H9 (cell line): ENCODE data around the gene FAM163B. TPM values are rescaled to one million over a fixed set of nuclear protein-coding genes. Genes with fewer than 3 reads are reported as not detected.

Source experiments
- DNase-seq: peaks from one replicate; pipeline ENCODE4 v3.0.0-alpha.2; 2017
- H2AFZ ChIP-seq: one replicate; pipeline ENCODE4 v1.6.1; 2013; ENCODE audit warnings: mild to moderate bottlenecking, low read length, control low read depth, moderate library complexity
- H2AK5ac ChIP-seq: 2 replicates; pipeline ENCODE4 v1.6.1; 2013; ENCODE audit warnings: low read length, control low read depth, mixed read lengths; ENCODE audit not compliant: insufficient read length
- H2BK120ac ChIP-seq: one replicate; pipeline ENCODE4 v1.6.1; 2013; ENCODE audit warnings: low read depth, mild to moderate bottlenecking, low read length, control low read depth, inconsistent platforms; ENCODE audit not compliant: poor library complexity, severe bottlenecking
- H2BK12ac ChIP-seq: 2 replicates; pipeline ENCODE4 v1.6.1; 2013; ENCODE audit warnings: low read length, control low read depth, mixed read lengths, low read depth; ENCODE audit not compliant: insufficient read length
- H2BK15ac ChIP-seq: 2 replicates; pipeline ENCODE4 v1.6.1; 2013; ENCODE audit warnings: low read depth, low read length, control low read depth
- H2BK20ac ChIP-seq: one replicate; pipeline ENCODE4 v1.6.1; 2013; ENCODE audit warnings: low read depth, mild to moderate bottlenecking, low read length, control low read depth, inconsistent platforms; ENCODE audit not compliant: poor library complexity, severe bottlenecking
- H2BK5ac ChIP-seq: 2 replicates; pipeline ENCODE4 v1.6.1; 2013; ENCODE audit warnings: low read length, control low read depth, mixed read lengths; ENCODE audit not compliant: insufficient read length
- H3K14ac ChIP-seq: 2 replicates; pipeline ENCODE4 v1.6.1; 2013; ENCODE audit warnings: low read length, control low read depth; ENCODE audit not compliant: insufficient read depth
- H3K18ac ChIP-seq: 2 replicates; pipeline ENCODE4 v1.6.1; 2013; ENCODE audit warnings: low read depth, mild to moderate bottlenecking, mixed read lengths, low read length, control low read depth; ENCODE audit not compliant: insufficient read length
- H3K23ac ChIP-seq: 2 replicates; pipeline ENCODE4 v1.6.1; 2013; ENCODE audit warnings: low read length, control low read depth, mixed read lengths, low read depth; ENCODE audit not compliant: insufficient read length
- H3K23me2 ChIP-seq: 2 replicates; pipeline ENCODE4 v1.6.1; 2013; ENCODE audit warnings: low read depth, mild to moderate bottlenecking, mixed read lengths, low read length, control low read depth; ENCODE audit not compliant: insufficient read length, poor library complexity, severe bottlenecking
- H3K27ac ChIP-seq: 2 replicates; pipeline ENCODE4 v1.5.1; 2013; ENCODE audit warnings: low read length, control low read depth, mixed read lengths, low read depth; ENCODE audit not compliant: insufficient read length
- H3K27me3 ChIP-seq: 2 replicates; pipeline ENCODE4 v1.6.1; 2013; ENCODE audit warnings: low read length, control low read depth, inconsistent platforms; ENCODE audit not compliant: insufficient read depth
- H3K4ac ChIP-seq: 2 replicates; pipeline ENCODE4 v1.6.1; 2013; ENCODE audit warnings: low read depth, mild to moderate bottlenecking, control low read depth, inconsistent platforms, low read length, moderate library complexity
- H3K4me1 ChIP-seq: 2 replicates; pipeline ENCODE4 v1.6.1; 2013; ENCODE audit warnings: low read length, control low read depth, inconsistent platforms; ENCODE audit not compliant: insufficient read depth
- H3K4me2 ChIP-seq: 2 replicates; pipeline ENCODE4 v1.6.1; 2013; ENCODE audit warnings: low read length, control low read depth, mixed read lengths; ENCODE audit not compliant: insufficient read length, insufficient read depth
- H3K56ac ChIP-seq: 2 replicates; pipeline ENCODE4 v1.6.1; 2013; ENCODE audit warnings: low read depth, mild to moderate bottlenecking, mixed read lengths, low read length, control low read depth; ENCODE audit not compliant: insufficient read length
- H3K79me1 ChIP-seq: 2 replicates; pipeline ENCODE4 v1.6.1; 2013; ENCODE audit warnings: low read depth, mild to moderate bottlenecking, moderate library complexity, low read length, control low read depth, inconsistent platforms; ENCODE audit not compliant: insufficient read depth, poor library complexity, severe bottlenecking
- H3K79me2 ChIP-seq: 2 replicates; pipeline ENCODE4 v1.6.1; 2013; ENCODE audit warnings: low read length, control low read depth, inconsistent platforms; ENCODE audit not compliant: insufficient read depth
- H3K9ac ChIP-seq: 2 replicates; pipeline ENCODE4 v1.6.1; 2013; ENCODE audit warnings: low read length, control low read depth, mixed read lengths; ENCODE audit not compliant: insufficient read length; ENCODE audit errors: extremely low read depth
- H3K9me3 ChIP-seq: one replicate; pipeline ENCODE4 v1.6.1; 2013; ENCODE audit warnings: low read depth, low read length, inconsistent platforms; ENCODE audit not compliant: control insufficient read depth
- H3T11ph ChIP-seq: one replicate; pipeline ENCODE4 v1.6.1; 2013; ENCODE audit warnings: mild to moderate bottlenecking, low read length, control low read depth, inconsistent platforms
- H4K20me1 ChIP-seq: one replicate; pipeline ENCODE4 v1.6.1; 2013; ENCODE audit not compliant: control insufficient read depth, insufficient read length, insufficient read depth
- H4K5ac ChIP-seq: 2 replicates; pipeline ENCODE4 v1.6.1; 2013; ENCODE audit warnings: low read depth, mild to moderate bottlenecking, mixed read lengths, low read length, control low read depth; ENCODE audit not compliant: insufficient read length
- H4K8ac ChIP-seq: replicated peaks from 2 replicates; pipeline ENCODE4 v1.6.1; 2013; ENCODE audit warnings: low read length, control low read depth, mixed read lengths, low read depth; ENCODE audit not compliant: insufficient read length
- H4K91ac ChIP-seq: 2 replicates; pipeline ENCODE4 v1.6.1; 2013; ENCODE audit warnings: low read depth, mild to moderate bottlenecking, moderate library complexity, mixed read lengths, low read length, control low read depth; ENCODE audit not compliant: insufficient read length
- H3K27ac Mint-ChIP-seq, 3 experiments: 2 replicates in 2 of 3; 3 replicates in 1 of 3; pipeline ENCODE4 v1.8.0; 2020 to 2021; ENCODE audit warnings: mixed read lengths in 3 of 3, mild to moderate bottlenecking in 1 of 3, moderate library complexity in 1 of 3
- H3K27me3 Mint-ChIP-seq: 2 replicates; pipeline ENCODE4 v1.8.0; 2021; ENCODE audit warnings: low read depth, mild to moderate bottlenecking, moderate library complexity, mixed read lengths
- H3K36me3 Mint-ChIP-seq, 3 experiments: 2 replicates in 2 of 3; 3 replicates in 1 of 3; pipeline ENCODE4 v1.8.0; 2020 to 2021; ENCODE audit warnings: low read depth in 3 of 3, mixed read lengths in 3 of 3; ENCODE audit not compliant: insufficient read depth in 1 of 3
- H3K4me1 Mint-ChIP-seq, 2 experiments: 2 replicates each; pipeline ENCODE4 v1.8.0; 2020; ENCODE audit warnings: mixed read lengths in 2 of 2
- H3K4me3 Mint-ChIP-seq, 2 experiments: 2 replicates in 1 of 2; 3 replicates in 1 of 2; pipeline ENCODE4 v1.8.0; 2020 to 2021; ENCODE audit warnings: mild to moderate bottlenecking in 2 of 2, mixed read lengths in 2 of 2, moderate library complexity in 1 of 2
- H3K9me3 Mint-ChIP-seq, 2 experiments: 2 replicates in 1 of 2; 3 replicates in 1 of 2; pipeline ENCODE4 v1.8.0; 2020; ENCODE audit warnings: mild to moderate bottlenecking in 2 of 2, mixed read lengths in 2 of 2, moderate library complexity in 1 of 2
- WGBS: extraction: QIAGEN DNeasy Blood & Tissue Kit; methylation state at CpG from one replicate; pipeline ENCODE4 v1.1.7; 2013; ENCODE audit warnings: missing lambda C conversion rate, low lambda C conversion rate, mixed read lengths; ENCODE audit not compliant: insufficient read length; ENCODE audit errors: extremely low coverage; 5-methylcytosine and 5-hydroxymethylcytosine counted together
- total RNA-seq: library from RNA; stranded (reverse); gene quantifications from 2 replicates; pipeline ENCODE4 v1.2.1, GENCODE V29; 2021
- TF ChIP-seq, protein P1 (sequence below): fragments of 200-600 bp; sonication (generic); conservative IDR thresholded peaks from 3 replicates; pipeline ENCODE4 v1.8.0; 2021; ENCODE audit warnings: antibody characterized with exemption, mild to moderate bottlenecking

FAM163B gene
- total RNA-seq, 1 experiment from 2014 or later = 0.39 TPM

DNA sequence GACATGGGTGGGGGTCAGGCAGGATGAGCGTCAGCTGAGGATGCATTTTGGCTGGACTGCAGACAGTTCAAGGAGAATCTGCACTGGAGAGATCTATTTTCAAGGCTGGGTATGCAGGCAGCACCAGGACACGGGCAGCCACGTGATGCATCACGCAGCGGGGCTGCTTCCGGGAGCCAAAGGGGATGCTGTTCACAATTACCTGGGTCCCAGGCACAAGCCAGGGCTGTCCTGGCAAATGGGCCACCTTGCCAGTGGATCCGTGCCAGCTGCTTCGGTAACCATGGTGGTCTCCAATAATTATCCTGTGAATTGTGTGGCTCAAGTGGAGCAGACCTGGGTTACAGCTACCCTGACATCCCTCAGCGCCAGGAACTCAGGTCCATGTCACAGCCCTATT lies 44.4 kb upstream of the FAM163B start:
- Histone ChIP-seq H3K4ac (no peak overlapping the region), H3K23me2 (no peaks in the 10 kb centered on the region), H2BK20ac (no peak overlapping the region), H4K5ac (no peak overlapping the region), H2BK5ac (no peak overlapping the region), H3K4me1 (no peaks in the 10 kb centered on the region; the same call in 1 of the 2 replicates), H4K91ac (no peak overlapping the region), H4K20me1 (no peaks in the 10 kb centered on the region), H3K4me2 (no peak overlapping the region), H2BK15ac (no peak overlapping the region), H3K27ac (no peak overlapping the region), H3K14ac (no peak overlapping the region), H3K27me3 (no peaks in the 10 kb centered on the region), H2AFZ (no peak overlapping the region), H2AK5ac (no peak overlapping the region), H3K18ac (no peak overlapping the region), H4K8ac (no peak overlapping the region), H3T11ph (no peak overlapping the region), H2BK12ac (no peak overlapping the region), H3K79me2 (no peaks in the 10 kb centered on the region), H3K79me1 (no peaks in the 10 kb centered on the region), H3K56ac (no peak overlapping the region), H3K9me3 (no peaks in the 10 kb centered on the region), H2BK120ac (no peak overlapping the region), H3K23ac (no peak overlapping the region), H3K9ac (no peak overlapping the region)
- H3K4me1 Mint-ChIP-seq = peaks cover 9 to 35% of the 10 kb centered on the region in 2 experiments
- WGBS = no CpG with 5 or more reads among the region's 9 CpGs
- no peak for DNase-seq
- no peaks in the 10 kb centered on the region; a peak in 1 of 7 replicates for H3K36me3 Mint-ChIP-seq
- no peak overlapping the region for H3K4me3 Mint-ChIP-seq
- TF ChIP-seq, protein P1, sequence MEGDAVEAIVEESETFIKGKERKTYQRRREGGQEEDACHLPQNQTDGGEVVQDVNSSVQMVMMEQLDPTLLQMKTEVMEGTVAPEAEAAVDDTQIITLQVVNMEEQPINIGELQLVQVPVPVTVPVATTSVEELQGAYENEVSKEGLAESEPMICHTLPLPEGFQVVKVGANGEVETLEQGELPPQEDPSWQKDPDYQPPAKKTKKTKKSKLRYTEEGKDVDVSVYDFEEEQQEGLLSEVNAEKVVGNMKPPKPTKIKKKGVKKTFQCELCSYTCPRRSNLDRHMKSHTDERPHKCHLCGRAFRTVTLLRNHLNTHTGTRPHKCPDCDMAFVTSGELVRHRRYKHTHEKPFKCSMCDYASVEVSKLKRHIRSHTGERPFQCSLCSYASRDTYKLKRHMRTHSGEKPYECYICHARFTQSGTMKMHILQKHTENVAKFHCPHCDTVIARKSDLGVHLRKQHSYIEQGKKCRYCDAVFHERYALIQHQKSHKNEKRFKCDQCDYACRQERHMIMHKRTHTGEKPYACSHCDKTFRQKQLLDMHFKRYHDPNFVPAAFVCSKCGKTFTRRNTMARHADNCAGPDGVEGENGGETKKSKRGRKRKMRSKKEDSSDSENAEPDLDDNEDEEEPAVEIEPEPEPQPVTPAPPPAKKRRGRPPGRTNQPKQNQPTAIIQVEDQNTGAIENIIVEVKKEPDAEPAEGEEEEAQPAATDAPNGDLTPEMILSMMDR = no peak
- no peaks in the 10 kb centered on the region for H3K9me3 Mint-ChIP-seq
- H3K27me3 Mint-ChIP-seq = peaks cover 68% of the 10 kb centered on the region
- peak overlapping the region in 1 of 3 experiments; percentile 84; a peak in 1 of 7 replicates for H3K27ac Mint-ChIP-seq
